Measurements from ENCODE around the gene DNAJC5G.

- no peak for TF ChIP-seq POLR2A (IDR thresholded peaks at IDR 0.05)
- TF ChIP-seq, protein P1, sequence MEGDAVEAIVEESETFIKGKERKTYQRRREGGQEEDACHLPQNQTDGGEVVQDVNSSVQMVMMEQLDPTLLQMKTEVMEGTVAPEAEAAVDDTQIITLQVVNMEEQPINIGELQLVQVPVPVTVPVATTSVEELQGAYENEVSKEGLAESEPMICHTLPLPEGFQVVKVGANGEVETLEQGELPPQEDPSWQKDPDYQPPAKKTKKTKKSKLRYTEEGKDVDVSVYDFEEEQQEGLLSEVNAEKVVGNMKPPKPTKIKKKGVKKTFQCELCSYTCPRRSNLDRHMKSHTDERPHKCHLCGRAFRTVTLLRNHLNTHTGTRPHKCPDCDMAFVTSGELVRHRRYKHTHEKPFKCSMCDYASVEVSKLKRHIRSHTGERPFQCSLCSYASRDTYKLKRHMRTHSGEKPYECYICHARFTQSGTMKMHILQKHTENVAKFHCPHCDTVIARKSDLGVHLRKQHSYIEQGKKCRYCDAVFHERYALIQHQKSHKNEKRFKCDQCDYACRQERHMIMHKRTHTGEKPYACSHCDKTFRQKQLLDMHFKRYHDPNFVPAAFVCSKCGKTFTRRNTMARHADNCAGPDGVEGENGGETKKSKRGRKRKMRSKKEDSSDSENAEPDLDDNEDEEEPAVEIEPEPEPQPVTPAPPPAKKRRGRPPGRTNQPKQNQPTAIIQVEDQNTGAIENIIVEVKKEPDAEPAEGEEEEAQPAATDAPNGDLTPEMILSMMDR (IDR thresholded peaks at IDR 0.05): no peak
Observed at GRCh38 chr2:27225526-27225925, 49.7 kb upstream of the DNAJC5G start.

Measured in heart left ventricle (tissue), 13 donors.